Fibroblast of mammary gland (primary cell): ENCODE measurements around the gene SIRT7.

Experiments
- DNase-seq: peaks from one replicate; pipeline ENCODE4 v3.0.0-alpha.2; 2010; ENCODE audit warnings: low read depth
- H3K4me3 ChIP-seq: 2 replicates; pipeline ENCODE4 v1.5.1; 2011; ENCODE audit warnings: low read depth, mild to moderate bottlenecking, low read length, moderate library complexity; ENCODE audit not compliant: control insufficient read depth
- TF ChIP-seq, protein P1 (sequence below): conservative IDR thresholded peaks from 2 replicates; pipeline ENCODE4 v1.5.1; 2011; ENCODE audit warnings: low read depth, low read length, inconsistent platforms; ENCODE audit not compliant: control insufficient read depth, insufficient read depth

Gene SIRT7

GRCh38 chr17:81911277-81911961, 6.6 kb downstream of the SIRT7 start, which contains the start of gene PCYT2:
TSS of gene PCYT2 (minus strand) at chr17:81911399. CDS start at chr17:81911355, 44 bp downstream.
- TF ChIP-seq, protein P1, sequence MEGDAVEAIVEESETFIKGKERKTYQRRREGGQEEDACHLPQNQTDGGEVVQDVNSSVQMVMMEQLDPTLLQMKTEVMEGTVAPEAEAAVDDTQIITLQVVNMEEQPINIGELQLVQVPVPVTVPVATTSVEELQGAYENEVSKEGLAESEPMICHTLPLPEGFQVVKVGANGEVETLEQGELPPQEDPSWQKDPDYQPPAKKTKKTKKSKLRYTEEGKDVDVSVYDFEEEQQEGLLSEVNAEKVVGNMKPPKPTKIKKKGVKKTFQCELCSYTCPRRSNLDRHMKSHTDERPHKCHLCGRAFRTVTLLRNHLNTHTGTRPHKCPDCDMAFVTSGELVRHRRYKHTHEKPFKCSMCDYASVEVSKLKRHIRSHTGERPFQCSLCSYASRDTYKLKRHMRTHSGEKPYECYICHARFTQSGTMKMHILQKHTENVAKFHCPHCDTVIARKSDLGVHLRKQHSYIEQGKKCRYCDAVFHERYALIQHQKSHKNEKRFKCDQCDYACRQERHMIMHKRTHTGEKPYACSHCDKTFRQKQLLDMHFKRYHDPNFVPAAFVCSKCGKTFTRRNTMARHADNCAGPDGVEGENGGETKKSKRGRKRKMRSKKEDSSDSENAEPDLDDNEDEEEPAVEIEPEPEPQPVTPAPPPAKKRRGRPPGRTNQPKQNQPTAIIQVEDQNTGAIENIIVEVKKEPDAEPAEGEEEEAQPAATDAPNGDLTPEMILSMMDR, result no peak
- H3K4me3 ChIP-seq, result peak within 1 kb of the TSS; percentile 71
- peak; percentile 76 for DNase-seq

DNA sequence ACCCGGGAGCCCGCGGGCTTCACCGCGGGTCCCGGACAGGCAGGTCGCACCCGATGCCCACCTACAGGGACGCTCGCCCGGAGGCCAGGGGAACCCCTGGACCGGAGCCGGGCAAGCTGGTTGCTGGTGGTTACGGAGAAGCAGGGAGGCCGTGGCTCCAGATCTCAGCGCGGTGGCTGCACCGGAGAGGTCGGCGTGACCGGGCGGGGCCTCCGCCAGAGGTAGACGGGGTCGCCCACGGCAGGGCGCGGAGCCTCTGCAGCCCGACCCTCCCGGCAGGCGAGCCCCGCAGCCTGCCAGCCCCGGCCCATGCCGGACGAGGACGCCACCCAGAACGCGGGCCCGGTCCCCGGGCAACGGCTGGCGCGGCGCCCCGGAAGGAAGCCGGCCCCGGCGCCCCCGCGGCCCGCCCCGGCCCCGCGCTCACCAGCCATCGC, 7.1 kb downstream of the SIRT7 start:
- DNase-seq, result no peak
- peak overlapping the region; percentile 71 for H3K4me3 ChIP-seq
- TF ChIP-seq, protein P1, result no peak

GRCh38 chr17:81909966-81910839, 7.8 kb downstream of the SIRT7 start:
- peak overlapping the region; percentile 71 for H3K4me3 ChIP-seq
- DNase-seq, result no peak
- TF ChIP-seq, protein P1, result no peak

DNA sequence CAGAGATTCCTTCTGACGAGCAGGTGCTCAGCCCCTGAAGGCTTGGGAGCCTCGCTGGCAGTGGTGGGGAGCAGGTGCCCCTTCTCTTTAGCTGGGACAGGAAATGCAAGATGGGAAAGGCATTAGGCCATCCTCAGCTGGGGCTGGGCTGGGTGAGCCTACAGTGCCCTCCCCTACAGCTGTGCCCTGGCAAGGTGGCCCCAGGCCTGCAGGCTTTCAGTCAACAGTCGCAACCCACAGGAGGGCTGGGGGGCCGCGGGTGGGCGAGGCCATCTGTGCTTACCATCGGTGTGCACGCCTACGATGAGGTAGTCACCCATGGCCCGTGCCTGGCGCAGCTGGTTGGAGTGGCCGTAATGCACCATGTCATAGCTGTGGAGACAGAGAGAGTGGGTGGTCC, 8.7 kb downstream of the SIRT7 start:
- H3K4me3 ChIP-seq, result no peak overlapping the region
- DNase-seq, result no peak
- TF ChIP-seq, protein P1, result no peak

GRCh38 chr17:81908793-81909192, 9.2 kb downstream of the SIRT7 start:
- DNase-seq, result no peak
- no peak overlapping the region for H3K4me3 ChIP-seq
- TF ChIP-seq, protein P1, result no peak

DNA sequence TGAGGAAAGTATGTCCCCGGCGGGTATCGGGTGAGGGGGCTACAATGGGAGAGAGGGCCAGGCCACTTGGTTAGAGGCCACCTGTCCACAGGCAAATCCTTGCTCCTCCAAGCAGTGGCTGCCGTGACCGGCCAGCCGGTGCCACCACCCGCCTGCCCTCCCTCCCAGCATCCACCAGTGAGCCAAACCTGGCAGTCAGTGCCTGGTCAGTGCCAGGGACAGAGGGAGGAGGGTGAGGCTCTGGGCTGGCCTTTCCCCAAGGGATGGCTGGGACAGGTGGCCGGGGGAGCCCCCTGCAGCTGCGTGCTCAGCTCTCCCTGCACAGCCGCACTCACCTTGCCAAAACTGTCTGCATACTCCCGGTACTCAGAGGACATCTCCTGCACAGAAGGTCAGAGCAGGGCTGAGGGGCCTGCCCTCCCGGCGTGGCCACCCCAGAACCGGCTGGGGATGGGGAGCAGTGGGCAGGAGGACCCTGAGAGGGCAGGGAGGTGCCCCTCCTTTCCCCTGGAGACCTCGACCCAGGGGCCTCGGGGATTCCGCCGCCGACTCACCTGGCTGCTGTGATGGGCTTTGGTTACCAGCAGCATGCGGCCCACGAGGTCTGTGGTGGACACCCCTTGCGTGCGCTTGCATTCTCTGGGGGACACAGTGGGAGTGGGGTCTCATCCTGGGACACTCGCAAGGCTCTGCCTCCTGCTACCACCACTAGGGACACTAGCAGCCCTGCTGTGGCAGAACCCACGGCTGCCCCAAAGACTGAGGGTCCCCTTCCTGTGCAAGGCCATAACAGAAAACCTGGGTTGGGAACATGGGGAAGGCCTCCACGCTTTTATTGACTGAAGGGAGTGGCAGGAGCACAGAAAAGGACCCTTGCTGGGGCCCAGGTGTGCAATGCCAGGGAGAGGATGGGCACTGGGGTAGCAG, 10.5 kb downstream of the SIRT7 start:
- H3K4me3 ChIP-seq, result no peak overlapping the region
- TF ChIP-seq, protein P1, result no peak
- no peak for DNase-seq
